HEK293 (cell line): Measurements from ENCODE around the gene CRTC1.

Experiments
- AEBP2 ChIP-seq: fragments of 450-650 bp; formaldehyde crosslinking; IDR thresholded peaks from 2 replicates; pipeline ENCODE4 v1.5.1; 2016; ENCODE audit warnings: missing biosample characterization, missing genetic modification characterization, borderline replicate concordance
- GLI2 ChIP-seq: fragments of 450-650 bp; formaldehyde crosslinking; IDR thresholded peaks from 2 replicates; pipeline ENCODE4; 2017; ENCODE audit warnings: missing biosample characterization, missing genetic modification characterization, low read depth, borderline replicate concordance
- GLIS1 ChIP-seq: fragments of 450-650 bp; formaldehyde crosslinking; IDR thresholded peaks from 2 replicates; pipeline ENCODE4 v1.5.1; 2016; ENCODE audit warnings: missing biosample characterization, missing genetic modification characterization
- HOXA7 ChIP-seq: sonication (generic); formaldehyde crosslinking; IDR thresholded peaks from 2 replicates; pipeline ENCODE4 v1.8.1; 2022; ENCODE audit warnings: missing genetic modification reagents, borderline replicate concordance
- KLF9 ChIP-seq: fragments of 450-650 bp; formaldehyde crosslinking; IDR thresholded peaks from 2 replicates; pipeline ENCODE4 v1.5.1; 2016; ENCODE audit warnings: missing biosample characterization, missing genetic modification characterization, low read depth
- MEIS1 ChIP-seq: sonication (generic); formaldehyde crosslinking; IDR thresholded peaks from 2 replicates; pipeline ENCODE4 v1.8.1; 2022; ENCODE audit warnings: missing genetic modification reagents, mild to moderate bottlenecking, borderline replicate concordance
- MZF1 ChIP-seq: fragments of 450-650 bp; formaldehyde crosslinking; IDR thresholded peaks from 2 replicates; pipeline ENCODE4 v1.5.1; 2017; ENCODE audit warnings: missing biosample characterization, missing genetic modification characterization, borderline replicate concordance
- TCF7L2 ChIP-seq: IDR thresholded peaks from 2 replicates; pipeline ENCODE4 v1.6.1; 2011; ENCODE audit warnings: low read depth, mild to moderate bottlenecking, inconsistent platforms, low read length, moderate library complexity, borderline replicate concordance
- WT1 ChIP-seq: fragments of 450-650 bp; formaldehyde crosslinking; IDR thresholded peaks from 2 replicates; pipeline ENCODE4 v1.5.1; 2016; ENCODE audit warnings: missing biosample characterization, missing genetic modification characterization
- YY1 ChIP-seq: fragments of 450-650 bp; formaldehyde crosslinking; IDR thresholded peaks from 2 replicates; pipeline ENCODE4 v1.5.1; 2018; ENCODE audit warnings: missing biosample characterization, missing genetic modification characterization
- ZBTB17 ChIP-seq: fragments of 450-650 bp; formaldehyde crosslinking; IDR thresholded peaks from 2 replicates; pipeline ENCODE4 v1.5.1; 2016; ENCODE audit warnings: missing biosample characterization, missing genetic modification characterization
- ZFP41 ChIP-seq: fragments of 450-650 bp; formaldehyde crosslinking; IDR thresholded peaks from 2 replicates; pipeline ENCODE4 v1.5.1; 2016; ENCODE audit warnings: missing biosample characterization, missing genetic modification characterization, borderline replicate concordance
- ZIC2 ChIP-seq: fragments of 450-650 bp; formaldehyde crosslinking; IDR thresholded peaks from 2 replicates; pipeline ENCODE4 v1.5.1; 2016; ENCODE audit warnings: missing biosample characterization, missing genetic modification characterization
- ZNF146 ChIP-seq: fragments of 450-650 bp; formaldehyde crosslinking; IDR thresholded peaks from 2 replicates; pipeline ENCODE4 v1.5.1; 2016; ENCODE audit warnings: missing biosample characterization, missing genetic modification characterization
- ZNF2 ChIP-seq: fragments of 450-650 bp; formaldehyde crosslinking; IDR thresholded peaks from 2 replicates; pipeline ENCODE4 v1.5.1; 2016; ENCODE audit warnings: missing biosample characterization, missing genetic modification characterization
- ZNF202 ChIP-seq: fragments of 450-650 bp; formaldehyde crosslinking; IDR thresholded peaks from 2 replicates; pipeline ENCODE4 v1.5.1; 2016; ENCODE audit warnings: missing biosample characterization, missing genetic modification characterization, borderline replicate concordance
- ZNF239 ChIP-seq: fragments of 450-650 bp; formaldehyde crosslinking; IDR thresholded peaks from 2 replicates; pipeline ENCODE4 v1.5.1; 2016; ENCODE audit warnings: missing biosample characterization, missing genetic modification characterization
- ZNF366 ChIP-seq: fragments of 450-650 bp; formaldehyde crosslinking; conservative IDR thresholded peaks from 2 replicates; pipeline ENCODE4 v1.5.1; 2016; ENCODE audit warnings: missing biosample characterization, missing genetic modification characterization
- ZNF423 ChIP-seq: fragments of 450-650 bp; formaldehyde crosslinking; IDR thresholded peaks from 2 replicates; pipeline ENCODE4 v1.5.1; 2016; ENCODE audit warnings: missing biosample characterization, missing genetic modification characterization
- ZNF426 ChIP-seq: fragments of 450-650 bp; formaldehyde crosslinking; IDR thresholded peaks from 2 replicates; pipeline ENCODE4 v1.5.1; 2017; ENCODE audit warnings: missing biosample characterization, missing genetic modification characterization, mild to moderate bottlenecking, inconsistent platforms, moderate library complexity
- ZNF473 ChIP-seq: fragments of 450-650 bp; formaldehyde crosslinking; IDR thresholded peaks from 2 replicates; pipeline ENCODE4 v1.5.1; 2017; ENCODE audit warnings: missing biosample characterization, missing genetic modification characterization
- ZNF501 ChIP-seq: fragments of 450-650 bp; formaldehyde crosslinking; IDR thresholded peaks from 2 replicates; pipeline ENCODE4 v1.5.1; 2016; ENCODE audit warnings: missing biosample characterization, missing genetic modification characterization
- ZNF513 ChIP-seq: fragments of 450-650 bp; IDR thresholded peaks from 2 replicates; pipeline ENCODE4 v1.5.1; 2018; ENCODE audit warnings: missing biosample characterization, missing genetic modification characterization
- ZNF514 ChIP-seq: fragments of 450-650 bp; formaldehyde crosslinking; IDR thresholded peaks from 2 replicates; pipeline ENCODE4 v1.5.1; 2016; ENCODE audit warnings: missing biosample characterization, missing genetic modification characterization
- ZNF529 ChIP-seq: fragments of 450-650 bp; formaldehyde crosslinking; IDR thresholded peaks from 2 replicates; pipeline ENCODE4 v1.5.1; 2017; ENCODE audit warnings: missing genetic modification characterization, missing biosample characterization; ENCODE audit not compliant: insufficient replicate concordance
- ZNF621 ChIP-seq: fragments of 450-650 bp; formaldehyde crosslinking; IDR thresholded peaks from 2 replicates; pipeline ENCODE4 v1.5.1; 2017; ENCODE audit warnings: missing biosample characterization, missing genetic modification characterization
- ZNF629 ChIP-seq: fragments of 450-650 bp; formaldehyde crosslinking; IDR thresholded peaks from 2 replicates; pipeline ENCODE4 v1.5.1; 2017; ENCODE audit warnings: missing biosample characterization, missing genetic modification characterization
- ZNF658 ChIP-seq: fragments of 450-650 bp; formaldehyde crosslinking; IDR thresholded peaks from 2 replicates; pipeline ENCODE4; 2016; ENCODE audit warnings: missing biosample characterization, missing genetic modification characterization
- ZNF670 ChIP-seq: fragments of 450-650 bp; formaldehyde crosslinking; IDR thresholded peaks from 2 replicates; pipeline ENCODE4 v1.5.1; 2016; ENCODE audit warnings: missing biosample characterization, missing genetic modification characterization, low read depth
- ZNF791 ChIP-seq: fragments of 450-650 bp; formaldehyde crosslinking; IDR thresholded peaks from 2 replicates; pipeline ENCODE4 v1.5.1; 2016; ENCODE audit warnings: missing biosample characterization, missing genetic modification characterization
- ZSCAN16 ChIP-seq: fragments of 450-650 bp; formaldehyde crosslinking; IDR thresholded peaks from 2 replicates; pipeline ENCODE4 v1.5.1; 2016; ENCODE audit warnings: missing biosample characterization, missing genetic modification characterization
- ZSCAN18 ChIP-seq: fragments of 450-650 bp; formaldehyde crosslinking; IDR thresholded peaks from 2 replicates; pipeline ENCODE4 v1.5.1; 2016; ENCODE audit warnings: missing biosample characterization, missing genetic modification characterization
- TF ChIP-seq, protein P1 (sequence below): fragments of 450-650 bp; formaldehyde crosslinking; IDR thresholded peaks from 2 replicates; pipeline ENCODE4 v1.5.1; 2017; ENCODE audit warnings: missing biosample characterization, missing genetic modification characterization
- TF ChIP-seq, protein P2 (sequence below): sonication (generic); formaldehyde crosslinking; IDR thresholded peaks from 2 replicates; pipeline ENCODE4 v1.8.1; 2022; ENCODE audit warnings: mild to moderate bottlenecking, moderate library complexity, missing genetic modification reagents
- TF ChIP-seq, protein P3 (sequence below): fragments of 450-650 bp; formaldehyde crosslinking; IDR thresholded peaks from 2 replicates; pipeline ENCODE4 v1.5.1; 2016; ENCODE audit warnings: missing biosample characterization, missing genetic modification characterization

CRTC1 gene

DNA sequence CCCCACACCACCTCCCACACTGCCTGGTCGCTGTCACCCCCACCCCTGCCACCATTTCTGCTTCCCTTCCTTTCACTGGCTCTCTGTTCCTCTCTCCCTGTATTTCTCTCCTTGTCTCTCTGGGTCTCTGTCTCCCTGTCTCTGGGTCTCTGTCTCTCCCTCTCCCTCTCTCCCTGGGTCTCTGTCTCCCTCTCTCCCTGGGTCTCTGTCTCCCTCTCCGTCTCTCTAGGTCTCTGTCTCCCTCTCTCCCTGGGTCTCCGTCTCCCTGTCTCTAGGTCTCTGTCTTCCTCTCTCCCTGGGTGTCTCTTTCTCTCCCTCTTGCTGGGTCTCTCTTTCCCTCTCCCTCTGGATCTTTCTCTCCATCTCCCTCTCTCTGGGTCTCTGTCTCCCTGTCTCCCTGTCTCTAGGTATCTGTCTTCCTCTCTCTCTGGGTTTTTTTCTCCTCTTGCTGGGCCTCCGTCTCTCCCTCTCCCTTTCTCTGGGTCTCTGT is 25.1 kb upstream of the CRTC1 start (continued):
- no peak for TF ChIP-seq ZNF629
- TF ChIP-seq ZNF146, result no peak
- TF ChIP-seq ZNF513 (tag by site-specific recombination), result no peak
- no peak for TF ChIP-seq TCF7L2
- no peak for TF ChIP-seq ZNF239 (tag by site-specific recombination)
- no peak for TF ChIP-seq ZNF670 (tag by site-specific recombination)
- TF ChIP-seq ZIC2 (tag by site-specific recombination), result no peak
- no peak for TF ChIP-seq ZNF658 (tag by site-specific recombination)
- TF ChIP-seq ZNF366 (tag by site-specific recombination), result peak; percentile 78
- no peak for TF ChIP-seq ZSCAN18
- no peak for TF ChIP-seq KLF9 (tag by site-specific recombination)
- no peak for TF ChIP-seq MZF1 (tag by site-specific recombination)
- TF ChIP-seq HOXA7 (CRISPR knock-in tag), result no peak
- no peak for TF ChIP-seq ZNF791 (tag by site-specific recombination)
- no peak for TF ChIP-seq YY1 (tag by site-specific recombination)
- TF ChIP-seq ZNF2 (tag by site-specific recombination), result no peak
- no peak for TF ChIP-seq GLI2 (tag by site-specific recombination)
- TF ChIP-seq, protein P1, sequence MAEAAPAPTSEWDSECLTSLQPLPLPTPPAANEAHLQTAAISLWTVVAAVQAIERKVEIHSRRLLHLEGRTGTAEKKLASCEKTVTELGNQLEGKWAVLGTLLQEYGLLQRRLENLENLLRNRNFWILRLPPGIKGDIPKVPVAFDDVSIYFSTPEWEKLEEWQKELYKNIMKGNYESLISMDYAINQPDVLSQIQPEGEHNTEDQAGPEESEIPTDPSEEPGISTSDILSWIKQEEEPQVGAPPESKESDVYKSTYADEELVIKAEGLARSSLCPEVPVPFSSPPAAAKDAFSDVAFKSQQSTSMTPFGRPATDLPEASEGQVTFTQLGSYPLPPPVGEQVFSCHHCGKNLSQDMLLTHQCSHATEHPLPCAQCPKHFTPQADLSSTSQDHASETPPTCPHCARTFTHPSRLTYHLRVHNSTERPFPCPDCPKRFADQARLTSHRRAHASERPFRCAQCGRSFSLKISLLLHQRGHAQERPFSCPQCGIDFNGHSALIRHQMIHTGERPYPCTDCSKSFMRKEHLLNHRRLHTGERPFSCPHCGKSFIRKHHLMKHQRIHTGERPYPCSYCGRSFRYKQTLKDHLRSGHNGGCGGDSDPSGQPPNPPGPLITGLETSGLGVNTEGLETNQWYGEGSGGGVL (tag by site-specific recombination), result peak; percentile 31; the same call in 1 of the 2 replicates
- TF ChIP-seq GLIS1 (tag by site-specific recombination), result peak; percentile 89
- TF ChIP-seq ZNF501, result no peak
- TF ChIP-seq ZNF423, result no peak
- TF ChIP-seq ZNF426, result no peak
- TF ChIP-seq, protein P2, sequence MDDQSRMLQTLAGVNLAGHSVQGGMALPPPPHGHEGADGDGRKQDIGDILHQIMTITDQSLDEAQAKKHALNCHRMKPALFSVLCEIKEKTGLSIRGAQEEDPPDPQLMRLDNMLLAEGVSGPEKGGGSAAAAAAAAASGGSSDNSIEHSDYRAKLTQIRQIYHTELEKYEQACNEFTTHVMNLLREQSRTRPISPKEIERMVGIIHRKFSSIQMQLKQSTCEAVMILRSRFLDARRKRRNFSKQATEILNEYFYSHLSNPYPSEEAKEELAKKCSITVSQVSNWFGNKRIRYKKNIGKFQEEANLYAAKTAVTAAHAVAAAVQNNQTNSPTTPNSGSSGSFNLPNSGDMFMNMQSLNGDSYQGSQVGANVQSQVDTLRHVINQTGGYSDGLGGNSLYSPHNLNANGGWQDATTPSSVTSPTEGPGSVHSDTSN (CRISPR knock-in tag), result no peak
- no peak for TF ChIP-seq WT1 (tag by site-specific recombination)
- no peak for TF ChIP-seq ZNF202 (tag by site-specific recombination)
- no peak for TF ChIP-seq ZSCAN16 (tag by site-specific recombination)
- TF ChIP-seq ZFP41, result no peak
- no peak for TF ChIP-seq ZBTB17
- TF ChIP-seq ZNF514 (tag by site-specific recombination), result no peak
- 0 out of 2 replicates have a peak, but pooled peaks have one; percentile 24 for TF ChIP-seq ZNF473 (tag by site-specific recombination)
- no peak for TF ChIP-seq AEBP2
- TF ChIP-seq MEIS1, result no peak
- TF ChIP-seq ZNF621 (tag by site-specific recombination), result no peak
- TF ChIP-seq, protein P3, sequence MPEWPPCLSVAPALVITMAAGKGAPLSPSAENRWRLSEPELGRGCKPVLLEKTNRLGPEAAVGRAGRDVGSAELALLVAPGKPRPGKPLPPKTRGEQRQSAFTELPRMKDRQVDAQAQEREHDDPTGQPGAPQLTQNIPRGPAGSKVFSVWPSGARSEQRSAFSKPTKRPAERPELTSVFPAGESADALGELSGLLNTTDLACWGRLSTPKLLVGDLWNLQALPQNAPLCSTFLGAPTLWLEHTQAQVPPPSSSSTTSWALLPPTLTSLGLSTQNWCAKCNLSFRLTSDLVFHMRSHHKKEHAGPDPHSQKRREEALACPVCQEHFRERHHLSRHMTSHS (tag by site-specific recombination), result no peak
- no peak for TF ChIP-seq ZNF529 (tag by site-specific recombination)
